Chondrocyte (in vitro differentiated cells): ENCODE data around the gene CDPF1. TPM values are rescaled to one million over a fixed set of nuclear protein-coding genes. Genes with fewer than 3 reads are reported as not detected.

Experiments used
- DNase-seq: peaks from one replicate; pipeline ENCODE4 v3.0.0; 2021; ENCODE audit warnings: mixed read lengths, low spot score
- H3K27ac Mint-ChIP-seq: one replicate; pipeline ENCODE4 v1.8.0; 2021; ENCODE audit warnings: mild to moderate bottlenecking, moderate library complexity, mixed read lengths; ENCODE audit not compliant: unreplicated experiment
- H3K27me3 Mint-ChIP-seq: 2 replicates; pipeline ENCODE4 v1.8.0; 2021; ENCODE audit warnings: low read depth, mixed read lengths
- H3K36me3 Mint-ChIP-seq: 2 replicates; pipeline ENCODE4 v1.8.0; 2021; ENCODE audit warnings: low read depth, mixed read lengths
- H3K4me1 Mint-ChIP-seq: 2 replicates; pipeline ENCODE4 v1.8.0; 2021; ENCODE audit warnings: low read depth, mild to moderate bottlenecking, mixed read lengths
- H3K4me3 Mint-ChIP-seq: one replicate; pipeline ENCODE4 v1.8.0; 2021; ENCODE audit warnings: mild to moderate bottlenecking, moderate library complexity, mixed read lengths; ENCODE audit not compliant: unreplicated experiment
- H3K9me3 Mint-ChIP-seq: 2 replicates; pipeline ENCODE4 v1.8.0; 2021; ENCODE audit warnings: low read depth, mixed read lengths
- CTCF ChIP-seq: fragments of 200-600 bp; sonication (generic); IDR thresholded peaks from 2 replicates; pipeline ENCODE4 v1.5.0; 2021; ENCODE audit warnings: antibody characterized with exemption, mild to moderate bottlenecking, moderate library complexity
- total RNA-seq: library from RNA; stranded (reverse); gene quantifications from 3 replicates; pipeline ENCODE4 v1.2.1, GENCODE V29; 2021

The CDPF1 gene
- total RNA-seq, 1 donor from 2014 or later: 9.9 TPM

GRCh38 chr22:46287873-46288751, 38.0 kb upstream of the CDPF1 start:
- H3K4me3 Mint-ChIP-seq: no peak overlapping the region
- DNase-seq: no peak

GRCh38 chr22:46286941-46287872, 37.1 kb upstream of the CDPF1 start:
- H3K4me1 Mint-ChIP-seq: no peaks in the 10 kb centered on the region
- H3K27ac Mint-ChIP-seq: no peak overlapping the region
- no peaks in the 10 kb centered on the region for H3K27me3 Mint-ChIP-seq
- H3K36me3 Mint-ChIP-seq: peaks cover 23% of the 10 kb centered on the region
- TF ChIP-seq CTCF: no peak
- DNase-seq: no peak
- no peaks in the 10 kb centered on the region for H3K9me3 Mint-ChIP-seq
- no peak overlapping the region for H3K4me3 Mint-ChIP-seq

More at GRCh38 chr22:46287873-46288751, 38.0 kb upstream of the CDPF1 start:
- H3K4me1 Mint-ChIP-seq: no peaks in the 10 kb centered on the region
- peaks cover 27% of the 10 kb centered on the region for H3K36me3 Mint-ChIP-seq
- H3K9me3 Mint-ChIP-seq: no peaks in the 10 kb centered on the region
- no peaks in the 10 kb centered on the region for H3K27me3 Mint-ChIP-seq
- no peak overlapping the region for H3K27ac Mint-ChIP-seq
- no peak for TF ChIP-seq CTCF

GRCh38 chr22:46286006-46286405, 35.9 kb upstream of the CDPF1 start:
- DNase-seq: no peak
- no peak overlapping the region for H3K27ac Mint-ChIP-seq
- no peaks in the 10 kb centered on the region for H3K9me3 Mint-ChIP-seq
- H3K4me3 Mint-ChIP-seq: no peak overlapping the region
- peaks cover 26% of the 10 kb centered on the region for H3K36me3 Mint-ChIP-seq
- no peaks in the 10 kb centered on the region for H3K4me1 Mint-ChIP-seq
- TF ChIP-seq CTCF: no peak
- no peaks in the 10 kb centered on the region for H3K27me3 Mint-ChIP-seq

- no peaks in the 10 kb centered on the region for H3K9me3 Mint-ChIP-seq
- no peak overlapping the region for H3K4me3 Mint-ChIP-seq
- H3K27me3 Mint-ChIP-seq: no peaks in the 10 kb centered on the region
- DNase-seq: no peak
- no peaks in the 10 kb centered on the region for H3K4me1 Mint-ChIP-seq
- TF ChIP-seq CTCF: no peak
- H3K27ac Mint-ChIP-seq: no peak overlapping the region
- H3K36me3 Mint-ChIP-seq: peaks cover 34% of the 10 kb centered on the region
Measured at GRCh38 chr22:46281866-46282678, 32.0 kb upstream of the CDPF1 start.
